Stimulated activated CD8-positive, alpha-beta memory T cell treated with anti-CD3 and anti-CD28 coated beads, Interleukin-7, amount 100 ng/mL, for 1 hour (primary cell): ENCODE measurements around the gene XRCC1.
"Not testable (repeated sequence)": the region's sequence is repeated elsewhere in the genome, so short reads cannot be mapped to it uniquely, and the experiment has no call there.

Experiments used
- DNase-seq, 2 donors: peaks; one replicate each; pipeline ENCODE4 v3.0.0-alpha.2; 2020; ENCODE audit warnings: low read depth in 2 of 2

XRCC1 gene

GRCh38 chr19:43575955-43576878 lies 890 bp upstream of the XRCC1 start:
- no peak for DNase-seq

GRCh38 chr19:43574424-43575155 lies 737 bp downstream of the XRCC1 start:
- no peak for DNase-seq

GRCh38 chr19:43572171-43572588 lies 3.1 kb downstream of the XRCC1 start:
- no peak for DNase-seq

GRCh38 chr19:43570174-43570791 lies 5.0 kb downstream of the XRCC1 start:
- no peak for DNase-seq

GRCh38 chr19:43569657-43570056 lies 5.7 kb downstream of the XRCC1 start:
- no peak for DNase-seq

- DNase-seq, result no peak
Measured at GRCh38 chr19:43564800-43565199, 10.5 kb downstream of the XRCC1 start.

GRCh38 chr19:43563816-43564457 lies 11.4 kb downstream of the XRCC1 start:
- DNase-seq, result no peak

- peak; percentile 55 to 59 for DNase-seq
Measured at GRCh38 chr19:43562698-43563241, 12.6 kb downstream of the XRCC1 start.

- DNase-seq, result no peak
Measured at GRCh38 chr19:43562226-43562697, 13.1 kb downstream of the XRCC1 start.

GRCh38 chr19:43561139-43561970 lies 14.0 kb downstream of the XRCC1 start:
- no peak for DNase-seq

- DNase-seq, result no peak
Measured at GRCh38 chr19:43560687-43561086, 14.6 kb downstream of the XRCC1 start.

GRCh38 chr19:43555185-43555770 lies 20.0 kb downstream of the XRCC1 start:
- DNase-seq, result peak; percentile 59 to 68

- DNase-seq, result no peak
Measured at GRCh38 chr19:43554317-43554895, 20.9 kb downstream of the XRCC1 start.

- DNase-seq, result no peak
Measured at GRCh38 chr19:43553656-43554055, 21.7 kb downstream of the XRCC1 start.

- no peak for DNase-seq
Measured at GRCh38 chr19:43552616-43553015, 22.7 kb downstream of the XRCC1 start.

GRCh38 chr19:43552198-43552450 lies 23.2 kb downstream of the XRCC1 start:
- no peak for DNase-seq

GRCh38 chr19:43551399-43552197 lies 23.7 kb downstream of the XRCC1 start:
- DNase-seq, result no peak

- no peak for DNase-seq
Measured at GRCh38 chr19:43548706-43549105, 26.6 kb downstream of the XRCC1 start.

- DNase-seq, result not testable (repeated sequence)
Measured at GRCh38 chr19:43547926-43548325, 27.4 kb downstream of the XRCC1 start.
